ENCODE data around the gene OR52R1. TPM values are rescaled to one million over a fixed set of nuclear protein-coding genes. Genes with fewer than 3 reads are reported as not detected.

The OR52R1 gene
- total and polyA plus RNA-seq, 10 donors = not detected

DNA sequence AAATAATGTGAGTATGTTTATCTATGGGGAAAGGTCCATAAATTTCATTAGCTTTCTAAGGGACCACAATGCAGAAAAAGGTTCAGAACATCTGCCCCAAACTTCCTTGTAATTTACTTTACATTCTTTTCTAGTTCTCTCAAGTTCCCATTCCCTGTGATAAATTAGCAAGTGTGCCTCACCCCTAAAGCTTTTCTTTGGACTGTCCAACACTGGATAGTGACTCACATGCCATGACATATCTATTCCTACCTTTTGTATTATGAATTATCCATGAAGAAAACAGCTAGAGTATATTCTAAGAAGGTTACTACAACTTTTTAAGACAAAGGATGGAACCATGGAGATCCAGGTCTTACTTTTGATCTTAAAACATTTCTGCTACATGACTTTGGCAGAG lies 36.1 kb downstream of the OR52R1 start:
- no peak for TF ChIP-seq POLR2A (IDR thresholded peaks at IDR 0.05)
- TF ChIP-seq, protein P1, sequence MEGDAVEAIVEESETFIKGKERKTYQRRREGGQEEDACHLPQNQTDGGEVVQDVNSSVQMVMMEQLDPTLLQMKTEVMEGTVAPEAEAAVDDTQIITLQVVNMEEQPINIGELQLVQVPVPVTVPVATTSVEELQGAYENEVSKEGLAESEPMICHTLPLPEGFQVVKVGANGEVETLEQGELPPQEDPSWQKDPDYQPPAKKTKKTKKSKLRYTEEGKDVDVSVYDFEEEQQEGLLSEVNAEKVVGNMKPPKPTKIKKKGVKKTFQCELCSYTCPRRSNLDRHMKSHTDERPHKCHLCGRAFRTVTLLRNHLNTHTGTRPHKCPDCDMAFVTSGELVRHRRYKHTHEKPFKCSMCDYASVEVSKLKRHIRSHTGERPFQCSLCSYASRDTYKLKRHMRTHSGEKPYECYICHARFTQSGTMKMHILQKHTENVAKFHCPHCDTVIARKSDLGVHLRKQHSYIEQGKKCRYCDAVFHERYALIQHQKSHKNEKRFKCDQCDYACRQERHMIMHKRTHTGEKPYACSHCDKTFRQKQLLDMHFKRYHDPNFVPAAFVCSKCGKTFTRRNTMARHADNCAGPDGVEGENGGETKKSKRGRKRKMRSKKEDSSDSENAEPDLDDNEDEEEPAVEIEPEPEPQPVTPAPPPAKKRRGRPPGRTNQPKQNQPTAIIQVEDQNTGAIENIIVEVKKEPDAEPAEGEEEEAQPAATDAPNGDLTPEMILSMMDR (IDR thresholded peaks at IDR 0.05 in 8 of 11, conservative IDR thresholded peaks at IDR 0.05 in 3 of 11) = no peak
- no peak for TF ChIP-seq POLR2AphosphoS5 (IDR thresholded peaks at IDR 0.05)
- no peaks in the 10 kb centered on the region for H3K9me3 ChIP-seq
- H3K27me3 ChIP-seq (replicated peaks in 1 of 7) = no peaks in the 10 kb centered on the region
- no peak overlapping the region for H3K4me3 ChIP-seq
- no peaks in the 10 kb centered on the region for H3K36me3 ChIP-seq
- intact Hi-C loops (cut with DNase I; ENCODE audit: low total_unique reads) = no loop called here
- no peaks in the 10 kb centered on the region for H3K4me1 ChIP-seq
- no peak overlapping the region for H3K27ac ChIP-seq
- no peak for DNase-seq

DNA sequence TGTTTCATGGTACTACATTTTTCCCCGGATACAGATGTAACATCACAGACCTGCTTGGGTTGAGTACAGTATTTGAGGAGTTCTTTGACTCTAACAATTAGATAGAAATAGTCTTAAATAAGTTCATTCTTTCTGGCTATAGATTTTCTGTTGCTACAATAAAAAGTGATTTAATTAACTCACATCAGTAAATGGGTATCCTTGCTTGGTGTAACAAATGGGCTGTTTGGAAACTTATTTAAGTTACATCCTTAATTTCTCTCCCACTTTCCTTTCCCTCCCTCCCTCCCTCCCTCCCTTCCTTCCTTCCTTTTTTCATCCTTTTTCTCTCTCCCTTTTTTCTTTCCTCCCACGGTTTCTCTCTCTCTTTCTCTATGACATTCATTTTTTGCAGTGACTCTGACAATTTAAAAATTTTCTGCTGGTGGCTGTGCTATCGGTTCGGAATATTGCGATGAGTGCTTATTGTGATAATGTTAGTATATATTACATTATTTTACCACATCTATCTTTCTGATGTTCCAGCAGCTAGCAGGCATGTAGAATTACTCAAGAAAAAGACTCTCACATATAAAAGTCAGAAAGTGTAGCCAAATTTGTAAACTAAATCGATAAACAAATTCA lies 37.6 kb downstream of the OR52R1 start:
- Histone ChIP-seq H3K27ac (no peak overlapping the region), H3K36me3 (no peaks in the 10 kb centered on the region), H3K27me3 (replicated peaks in 1 of 7) (no peaks in the 10 kb centered on the region), H3K4me3 (no peak overlapping the region), H3K9me3 (no peaks in the 10 kb centered on the region), H3K4me1 (no peaks in the 10 kb centered on the region)
- WGBS, 5 donors = 81 to 87% (median 84%) methylated on average over 6 of the region's 6 CpGs
- TF ChIP-seq POLR2A (IDR thresholded peaks at IDR 0.05) (no peak), POLR2AphosphoS5 (IDR thresholded peaks at IDR 0.05) (no peak)
- TF ChIP-seq, protein P1 (IDR thresholded peaks at IDR 0.05 in 8 of 11, conservative IDR thresholded peaks at IDR 0.05 in 3 of 11) = no peak
- intact Hi-C loops (cut with DNase I; ENCODE audit: low total_unique reads) = no loop called here
- DNase-seq = no peak

DNA sequence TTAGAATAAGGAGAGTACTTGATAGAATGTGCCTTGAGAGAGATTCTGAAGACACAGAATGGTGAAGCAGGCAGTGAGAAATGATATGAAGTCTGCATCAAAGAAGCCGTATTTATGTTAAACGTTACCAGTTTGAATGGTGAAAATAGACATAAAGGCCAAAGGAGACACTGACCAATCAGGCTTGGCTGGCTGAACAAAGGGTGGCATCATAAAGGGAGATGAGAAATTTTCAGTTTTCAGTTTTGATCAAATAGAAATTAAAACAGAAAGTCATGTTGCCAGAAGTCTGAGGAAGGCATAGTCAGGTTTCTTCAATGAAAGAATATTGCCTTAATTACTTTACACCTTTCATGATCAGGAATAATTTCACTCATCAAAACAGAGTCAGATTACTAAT lies 41.1 kb downstream of the OR52R1 start:
- Histone ChIP-seq H3K9me3 (no peaks in the 10 kb centered on the region), H3K36me3 (no peaks in the 10 kb centered on the region), H3K4me3 (no peak overlapping the region), H3K27me3 (replicated peaks in 1 of 7) (no peaks in the 10 kb centered on the region), H3K4me1 (no peaks in the 10 kb centered on the region), H3K27ac (no peak overlapping the region)
- DNase-seq = no peak
- WGBS, 5 donors = 73 to 91% (median 78%) methylated on average over 2 of the region's 2 CpGs
- TF ChIP-seq POLR2AphosphoS5 (IDR thresholded peaks at IDR 0.05) (no peak), POLR2A (IDR thresholded peaks at IDR 0.05) (no peak)
- TF ChIP-seq, protein P1 (IDR thresholded peaks at IDR 0.05 in 8 of 11, conservative IDR thresholded peaks at IDR 0.05 in 3 of 11) = no peak
- intact Hi-C loops (cut with DNase I; ENCODE audit: low total_unique reads) = no loop called here

Small RNA genes within 50 kb of the gene (small RNA-seq; reads per million reads assigned to genes)
- gene RF00091 = 0 reads per million in 4 donors

Other genes starting within 250 kb of the OR52R1 start
- not detected for gene OR52I2, start 222.6 kb downstream of the OR52R1 start, total RNA-seq
- not detected for gene OR52I2, start 222.6 kb downstream of the OR52R1 start, polyA plus RNA-seq
- gene OR52I1, start 210.3 kb downstream of the OR52R1 start, total RNA-seq = not detected
- gene OR52I1, start 210.3 kb downstream of the OR52R1 start, polyA plus RNA-seq = not detected
- gene TRIM68, start 196.1 kb downstream of the OR52R1 start, total RNA-seq = 10 to 100 TPM; 12.2 to 22.9 (median 19.5) TPM
- gene TRIM68, start 196.1 kb downstream of the OR52R1 start, polyA plus RNA-seq = 1 to 10 TPM; 3.4 to 7.2 (median 4.0) TPM
- gene OR51D1, start 166.9 kb downstream of the OR52R1 start, total RNA-seq = not detected
- not detected for gene OR51D1, start 166.9 kb downstream of the OR52R1 start, polyA plus RNA-seq
- gene OR51E1, start 160.4 kb downstream of the OR52R1 start, total RNA-seq = not detected
- under 1 TPM; 0.04 to 0.18 (median 0.06) TPM for gene OR51E1, start 160.4 kb downstream of the OR52R1 start, polyA plus RNA-seq
- not detected for gene OR51E2, start 106.5 kb downstream of the OR52R1 start, total RNA-seq
- gene OR51E2, start 106.5 kb downstream of the OR52R1 start, polyA plus RNA-seq = under 1 TPM in 2 of 3 donors, not detected in 1; 0.05 to 0.09 TPM
- not detected for gene MMP26, start 99.6 kb downstream of the OR52R1 start, total RNA-seq
- gene MMP26, start 99.6 kb downstream of the OR52R1 start, polyA plus RNA-seq = not detected
- not detected for gene OR51F1, start 34.4 kb downstream of the OR52R1 start, total RNA-seq
- gene OR51F1, start 34.4 kb downstream of the OR52R1 start, polyA plus RNA-seq = not detected
- not detected for gene OR51F2, start 16.9 kb upstream of the OR52R1 start, total RNA-seq
- gene OR51F2, start 16.9 kb upstream of the OR52R1 start, polyA plus RNA-seq = not detected
- gene OR51S1, start 44.8 kb upstream of the OR52R1 start, total RNA-seq = not detected
- not detected for gene OR51S1, start 44.8 kb upstream of the OR52R1 start, polyA plus RNA-seq
- not detected for gene OR51T1, start 77.5 kb upstream of the OR52R1 start, total RNA-seq
- gene OR51T1, start 77.5 kb upstream of the OR52R1 start, polyA plus RNA-seq = not detected
- not detected for gene OR51A7, start 99.4 kb upstream of the OR52R1 start, total RNA-seq
- gene OR51A7, start 99.4 kb upstream of the OR52R1 start, polyA plus RNA-seq = not detected
- not detected for gene OR51G2, start 115.0 kb upstream of the OR52R1 start, total RNA-seq
- gene OR51G2, start 115.0 kb upstream of the OR52R1 start, polyA plus RNA-seq = not detected
- gene OR51G1, start 120.0 kb upstream of the OR52R1 start, total RNA-seq = not detected
- not detected for gene OR51G1, start 120.0 kb upstream of the OR52R1 start, polyA plus RNA-seq
- not detected for gene OR51A4, start 143.2 kb upstream of the OR52R1 start, total RNA-seq
- gene OR51A4, start 143.2 kb upstream of the OR52R1 start, polyA plus RNA-seq = not detected
- gene OR51A2, start 151.3 kb upstream of the OR52R1 start, total RNA-seq = not detected
- gene OR51A2, start 151.3 kb upstream of the OR52R1 start, polyA plus RNA-seq = not detected
- gene OR51L1, start 190.5 kb upstream of the OR52R1 start, total RNA-seq = not detected
- gene OR51L1, start 190.5 kb upstream of the OR52R1 start, polyA plus RNA-seq = not detected
- gene OR52J3, start 242.1 kb upstream of the OR52R1 start, total RNA-seq = not detected
- not detected for gene OR52J3, start 242.1 kb upstream of the OR52R1 start, polyA plus RNA-seq

Data from spleen (tissue), 11 donors.